H9 (cell line): ENCODE data around the gene ACKR4. TPM values are rescaled to one million over a fixed set of nuclear protein-coding genes. Genes with fewer than 3 reads are reported as not detected.

Experiments used
- DNase-seq: peaks from one replicate; pipeline ENCODE4 v3.0.0-alpha.2; 2017
- H2AFZ ChIP-seq: one replicate; pipeline ENCODE4 v1.6.1; 2013; ENCODE audit warnings: mild to moderate bottlenecking, low read length, control low read depth, moderate library complexity
- H2AK5ac ChIP-seq: 2 replicates; pipeline ENCODE4 v1.6.1; 2013; ENCODE audit warnings: low read length, control low read depth, mixed read lengths; ENCODE audit not compliant: insufficient read length
- H2BK120ac ChIP-seq: one replicate; pipeline ENCODE4 v1.6.1; 2013; ENCODE audit warnings: low read depth, mild to moderate bottlenecking, low read length, control low read depth, inconsistent platforms; ENCODE audit not compliant: poor library complexity, severe bottlenecking
- H2BK12ac ChIP-seq: 2 replicates; pipeline ENCODE4 v1.6.1; 2013; ENCODE audit warnings: low read length, control low read depth, mixed read lengths, low read depth; ENCODE audit not compliant: insufficient read length
- H2BK15ac ChIP-seq: 2 replicates; pipeline ENCODE4 v1.6.1; 2013; ENCODE audit warnings: low read depth, low read length, control low read depth
- H2BK20ac ChIP-seq: one replicate; pipeline ENCODE4 v1.6.1; 2013; ENCODE audit warnings: low read depth, mild to moderate bottlenecking, low read length, control low read depth, inconsistent platforms; ENCODE audit not compliant: poor library complexity, severe bottlenecking
- H2BK5ac ChIP-seq: 2 replicates; pipeline ENCODE4 v1.6.1; 2013; ENCODE audit warnings: low read length, control low read depth, mixed read lengths; ENCODE audit not compliant: insufficient read length
- H3K14ac ChIP-seq: 2 replicates; pipeline ENCODE4 v1.6.1; 2013; ENCODE audit warnings: low read length, control low read depth; ENCODE audit not compliant: insufficient read depth
- H3K18ac ChIP-seq: 2 replicates; pipeline ENCODE4 v1.6.1; 2013; ENCODE audit warnings: low read depth, mild to moderate bottlenecking, mixed read lengths, low read length, control low read depth; ENCODE audit not compliant: insufficient read length
- H3K23ac ChIP-seq: 2 replicates; pipeline ENCODE4 v1.6.1; 2013; ENCODE audit warnings: low read length, control low read depth, mixed read lengths, low read depth; ENCODE audit not compliant: insufficient read length
- H3K23me2 ChIP-seq: 2 replicates; pipeline ENCODE4 v1.6.1; 2013; ENCODE audit warnings: low read depth, mild to moderate bottlenecking, mixed read lengths, low read length, control low read depth; ENCODE audit not compliant: insufficient read length, poor library complexity, severe bottlenecking
- H3K27ac ChIP-seq: 2 replicates; pipeline ENCODE4 v1.5.1; 2013; ENCODE audit warnings: low read length, control low read depth, mixed read lengths, low read depth; ENCODE audit not compliant: insufficient read length
- H3K27me3 ChIP-seq: 2 replicates; pipeline ENCODE4 v1.6.1; 2013; ENCODE audit warnings: low read length, control low read depth, inconsistent platforms; ENCODE audit not compliant: insufficient read depth
- H3K4ac ChIP-seq: 2 replicates; pipeline ENCODE4 v1.6.1; 2013; ENCODE audit warnings: low read depth, mild to moderate bottlenecking, control low read depth, inconsistent platforms, low read length, moderate library complexity
- H3K4me1 ChIP-seq: 2 replicates; pipeline ENCODE4 v1.6.1; 2013; ENCODE audit warnings: low read length, control low read depth, inconsistent platforms; ENCODE audit not compliant: insufficient read depth
- H3K4me2 ChIP-seq: 2 replicates; pipeline ENCODE4 v1.6.1; 2013; ENCODE audit warnings: low read length, control low read depth, mixed read lengths; ENCODE audit not compliant: insufficient read length, insufficient read depth
- H3K56ac ChIP-seq: 2 replicates; pipeline ENCODE4 v1.6.1; 2013; ENCODE audit warnings: low read depth, mild to moderate bottlenecking, mixed read lengths, low read length, control low read depth; ENCODE audit not compliant: insufficient read length
- H3K79me1 ChIP-seq: 2 replicates; pipeline ENCODE4 v1.6.1; 2013; ENCODE audit warnings: low read depth, mild to moderate bottlenecking, moderate library complexity, low read length, control low read depth, inconsistent platforms; ENCODE audit not compliant: insufficient read depth, poor library complexity, severe bottlenecking
- H3K79me2 ChIP-seq: 2 replicates; pipeline ENCODE4 v1.6.1; 2013; ENCODE audit warnings: low read length, control low read depth, inconsistent platforms; ENCODE audit not compliant: insufficient read depth
- H3K9ac ChIP-seq: 2 replicates; pipeline ENCODE4 v1.6.1; 2013; ENCODE audit warnings: low read length, control low read depth, mixed read lengths; ENCODE audit not compliant: insufficient read length; ENCODE audit errors: extremely low read depth
- H3K9me3 ChIP-seq: one replicate; pipeline ENCODE4 v1.6.1; 2013; ENCODE audit warnings: low read depth, low read length, inconsistent platforms; ENCODE audit not compliant: control insufficient read depth
- H3T11ph ChIP-seq: one replicate; pipeline ENCODE4 v1.6.1; 2013; ENCODE audit warnings: mild to moderate bottlenecking, low read length, control low read depth, inconsistent platforms
- H4K20me1 ChIP-seq: one replicate; pipeline ENCODE4 v1.6.1; 2013; ENCODE audit not compliant: control insufficient read depth, insufficient read length, insufficient read depth
- H4K5ac ChIP-seq: 2 replicates; pipeline ENCODE4 v1.6.1; 2013; ENCODE audit warnings: low read depth, mild to moderate bottlenecking, mixed read lengths, low read length, control low read depth; ENCODE audit not compliant: insufficient read length
- H4K8ac ChIP-seq: replicated peaks from 2 replicates; pipeline ENCODE4 v1.6.1; 2013; ENCODE audit warnings: low read length, control low read depth, mixed read lengths, low read depth; ENCODE audit not compliant: insufficient read length
- H4K91ac ChIP-seq: 2 replicates; pipeline ENCODE4 v1.6.1; 2013; ENCODE audit warnings: low read depth, mild to moderate bottlenecking, moderate library complexity, mixed read lengths, low read length, control low read depth; ENCODE audit not compliant: insufficient read length
- H3K27ac Mint-ChIP-seq, 3 experiments: 2 replicates in 2 of 3; 3 replicates in 1 of 3; pipeline ENCODE4 v1.8.0; 2020 to 2021; ENCODE audit warnings: mixed read lengths in 3 of 3, mild to moderate bottlenecking in 1 of 3, moderate library complexity in 1 of 3
- H3K27me3 Mint-ChIP-seq: 2 replicates; pipeline ENCODE4 v1.8.0; 2021; ENCODE audit warnings: low read depth, mild to moderate bottlenecking, moderate library complexity, mixed read lengths
- H3K36me3 Mint-ChIP-seq, 3 experiments: 2 replicates in 2 of 3; 3 replicates in 1 of 3; pipeline ENCODE4 v1.8.0; 2020 to 2021; ENCODE audit warnings: low read depth in 3 of 3, mixed read lengths in 3 of 3; ENCODE audit not compliant: insufficient read depth in 1 of 3
- H3K4me1 Mint-ChIP-seq, 2 experiments: 2 replicates each; pipeline ENCODE4 v1.8.0; 2020; ENCODE audit warnings: mixed read lengths in 2 of 2
- H3K4me3 Mint-ChIP-seq, 2 experiments: 2 replicates in 1 of 2; 3 replicates in 1 of 2; pipeline ENCODE4 v1.8.0; 2020 to 2021; ENCODE audit warnings: mild to moderate bottlenecking in 2 of 2, mixed read lengths in 2 of 2, moderate library complexity in 1 of 2
- H3K9me3 Mint-ChIP-seq, 2 experiments: 2 replicates in 1 of 2; 3 replicates in 1 of 2; pipeline ENCODE4 v1.8.0; 2020; ENCODE audit warnings: mild to moderate bottlenecking in 2 of 2, mixed read lengths in 2 of 2, moderate library complexity in 1 of 2
- CTCF ChIP-seq: fragments of 200-600 bp; sonication (generic); conservative IDR thresholded peaks from 3 replicates; pipeline ENCODE4 v1.8.0; 2021; ENCODE audit warnings: antibody characterized with exemption, mild to moderate bottlenecking
- WGBS: extraction: QIAGEN DNeasy Blood & Tissue Kit; methylation state at CpG from one replicate; pipeline ENCODE4 v1.1.7; 2013; ENCODE audit warnings: missing lambda C conversion rate, low lambda C conversion rate, mixed read lengths; ENCODE audit not compliant: insufficient read length; ENCODE audit errors: extremely low coverage; 5-methylcytosine and 5-hydroxymethylcytosine counted together
- total RNA-seq: library from RNA; stranded (reverse); gene quantifications from 2 replicates; pipeline ENCODE4 v1.2.1, GENCODE V29; 2021

Gene ACKR4
- total RNA-seq, 1 experiment from 2014 or later, result not detected

GRCh38 chr3:132623646-132624045 is 26.6 kb downstream of the ACKR4 start:
- no peak overlapping the region for H2BK120ac ChIP-seq
- no peak overlapping the region for H2BK20ac ChIP-seq
- H2AFZ ChIP-seq, result no peak overlapping the region
- no peaks in the 10 kb centered on the region for H3K23me2 ChIP-seq
- no peaks in the 10 kb centered on the region for H3K79me1 ChIP-seq
- H3K4me2 ChIP-seq, result no peak overlapping the region
- H4K8ac ChIP-seq, result no peak overlapping the region
- no peak overlapping the region for H3K9ac ChIP-seq
- H3K56ac ChIP-seq, result no peak overlapping the region
- H3K27ac ChIP-seq, result no peak overlapping the region
- peaks cover 17 to 18% of the 10 kb centered on the region in 2 experiments for H3K4me1 Mint-ChIP-seq
- H2BK12ac ChIP-seq, result no peak overlapping the region
- H3K18ac ChIP-seq, result no peak overlapping the region
- H3T11ph ChIP-seq, result no peak overlapping the region
- H3K79me2 ChIP-seq, result no peaks in the 10 kb centered on the region
- H3K27me3 Mint-ChIP-seq, result no peaks in the 10 kb centered on the region
- no peak overlapping the region for H3K4ac ChIP-seq
- no CpG with 5 or more reads among the region's 1 CpG for WGBS
- H3K4me3 Mint-ChIP-seq, result no peak overlapping the region
- H2BK5ac ChIP-seq, result no peak overlapping the region
- no peaks in the 10 kb centered on the region for H3K9me3 Mint-ChIP-seq
- no peaks in the 10 kb centered on the region for H4K20me1 ChIP-seq
- TF ChIP-seq CTCF, result no peak
- no peak for DNase-seq
- no peak overlapping the region for H4K5ac ChIP-seq
- H2AK5ac ChIP-seq, result no peak overlapping the region
- H3K27ac Mint-ChIP-seq, result no peak overlapping the region
- no peak overlapping the region for H3K23ac ChIP-seq
- H4K91ac ChIP-seq, result no peak overlapping the region
- H3K27me3 ChIP-seq, result no peaks in the 10 kb centered on the region
- H3K14ac ChIP-seq, result no peak overlapping the region
- peaks cover 0 to 21% (median 12%) of the 10 kb centered on the region in 3 experiments; a peak in 4 of 7 replicates for H3K36me3 Mint-ChIP-seq
- no peak overlapping the region for H2BK15ac ChIP-seq
- H3K4me1 ChIP-seq, result no peaks in the 10 kb centered on the region; the same call in 1 of the 2 replicates
- no peaks in the 10 kb centered on the region for H3K9me3 ChIP-seq
